Measurements from ENCODE around the gene MEF2D. TPM values are rescaled to one million over a fixed set of nuclear protein-coding genes. Genes with fewer than 3 reads are reported as not detected.
A peak's percentile ranks its signal among the peaks of the same experiment; 100 is the strongest.

MEF2D gene
- total and polyA plus RNA-seq, 8 donors: 7.7 to 136 (median 18.8) TPM

GRCh38 chr1:156489935-156490293 is 10.7 kb downstream of the MEF2D start:
- no peaks in the 10 kb centered on the region for H3K27me3 ChIP-seq
- no peak for TF ChIP-seq POLR2A (IDR thresholded peaks at IDR 0.05)
- no peak for TF ChIP-seq CTCF (IDR thresholded peaks at IDR 0.05)
- no peak for TF ChIP-seq EP300 (IDR thresholded peaks at IDR 0.05)
- TF ChIP-seq POLR2AphosphoS5 (IDR thresholded peaks at IDR 0.05): no peak
- H3K9me3 ChIP-seq: no peaks in the 10 kb centered on the region
- intact Hi-C loops (cut with DNase I; ENCODE audit: low total_unique reads): no loop called here
- peaks cover 0 to 18% (median 2%) of the 10 kb centered on the region in 4 donors for H3K36me3 ChIP-seq
- DNase-seq: no peak
- H3K4me3 ChIP-seq: peak overlapping the region; percentile 11 to 40 (median 26)
- H3K27ac ChIP-seq: peak overlapping the region; percentile 66 to 99 (median 69)
- 33 to 49% (median 44%) methylated on average over 7 of the region's 7 CpGs for WGBS, 5 donors
- H3K4me1 ChIP-seq: peaks cover 74 to 100% (median 95%) of the 10 kb centered on the region in 4 donors

GRCh38 chr1:156489166-156489934 is 11.2 kb downstream of the MEF2D start:
- TF ChIP-seq EP300 (IDR thresholded peaks at IDR 0.05) (no peak), CTCF (IDR thresholded peaks at IDR 0.05) (no peak), POLR2A (IDR thresholded peaks at IDR 0.05) (no peak), POLR2AphosphoS5 (IDR thresholded peaks at IDR 0.05) (no peak)
- Histone ChIP-seq H3K4me1 (peaks cover 74 to 100% (median 95%) of the 10 kb centered on the region in 4 donors), H3K4me3 (peak overlapping the region; percentile 7 to 29 (median 17)), H3K36me3 (peaks cover 0 to 12% (median 2%) of the 10 kb centered on the region in 4 donors), H3K9me3 (no peaks in the 10 kb centered on the region), H3K27me3 (no peaks in the 10 kb centered on the region), H3K27ac (peak overlapping the region; percentile 66 to 99 (median 69))
- intact Hi-C loops (cut with DNase I; ENCODE audit: low total_unique reads): no loop called here
- 21 to 36% (median 34%) methylated on average over 10 to 12 of the region's 12 CpGs for WGBS, 5 donors
- peak in 1 of 2 donors; percentile 84 for DNase-seq

GRCh38 chr1:156488566-156489165 is 11.9 kb downstream of the MEF2D start:
- H3K4me1 ChIP-seq: peaks cover 74 to 100% (median 95%) of the 10 kb centered on the region in 4 donors
- no peak for TF ChIP-seq CTCF (IDR thresholded peaks at IDR 0.05)
- no peak for TF ChIP-seq EP300 (IDR thresholded peaks at IDR 0.05)
- no peak for TF ChIP-seq POLR2A (IDR thresholded peaks at IDR 0.05)
- no peak for TF ChIP-seq POLR2AphosphoS5 (IDR thresholded peaks at IDR 0.05)
- H3K27ac ChIP-seq: peak overlapping the region in 4 of 5 donors; percentile 68 to 99 (median 74)
- DNase-seq: no peak
- H3K9me3 ChIP-seq: no peaks in the 10 kb centered on the region
- peaks cover 0 to 13% (median 2%) of the 10 kb centered on the region in 4 donors for H3K36me3 ChIP-seq
- H3K27me3 ChIP-seq: no peaks in the 10 kb centered on the region
- 46 to 67% (median 59%) methylated on average over 4 to 5 of the region's 5 CpGs for WGBS, 5 donors
- peak overlapping the region; percentile 4 to 29 (median 17) for H3K4me3 ChIP-seq
- intact Hi-C loops (cut with DNase I; ENCODE audit: low total_unique reads): no loop called here

- Histone ChIP-seq H3K36me3 (peaks cover 1 to 21% (median 10%) of the 10 kb centered on the region in 4 donors), H3K4me3 (peak overlapping the region in 1 of 4 donors; percentile 4), H3K4me1 (peaks cover 69 to 100% (median 92%) of the 10 kb centered on the region in 4 donors), H3K9me3 (no peaks in the 10 kb centered on the region), H3K27me3 (no peaks in the 10 kb centered on the region), H3K27ac (peak overlapping the region in 4 of 5 donors; percentile 16 to 99 (median 74))
- intact Hi-C loops (cut with DNase I; ENCODE audit: low total_unique reads): no loop called here
- 41 to 77% (median 73%) methylated on average over 3 to 4 of the region's 4 CpGs for WGBS, 5 donors
- TF ChIP-seq POLR2AphosphoS5 (IDR thresholded peaks at IDR 0.05) (no peak), CTCF (IDR thresholded peaks at IDR 0.05) (no peak), POLR2A (IDR thresholded peaks at IDR 0.05) (no peak), EP300 (IDR thresholded peaks at IDR 0.05) (no peak)
- DNase-seq: no peak
These were observed 12.7 kb downstream of the MEF2D start for GRCh38 chr1:156487862-156488261.

All from stomach (tissue), 9 donors.